IPS-NIHi11 (cell line): ENCODE data around the gene CBX2.
"Not testable (repeated sequence)": the region's sequence is repeated elsewhere in the genome, so short reads cannot be mapped to it uniquely, and the experiment has no call there.

Experiments
- DNase-seq: peaks from one replicate; pipeline ENCODE4 v3.0.0; 2012; ENCODE audit warnings: mixed read lengths, low spot score

The CBX2 gene

DNA sequence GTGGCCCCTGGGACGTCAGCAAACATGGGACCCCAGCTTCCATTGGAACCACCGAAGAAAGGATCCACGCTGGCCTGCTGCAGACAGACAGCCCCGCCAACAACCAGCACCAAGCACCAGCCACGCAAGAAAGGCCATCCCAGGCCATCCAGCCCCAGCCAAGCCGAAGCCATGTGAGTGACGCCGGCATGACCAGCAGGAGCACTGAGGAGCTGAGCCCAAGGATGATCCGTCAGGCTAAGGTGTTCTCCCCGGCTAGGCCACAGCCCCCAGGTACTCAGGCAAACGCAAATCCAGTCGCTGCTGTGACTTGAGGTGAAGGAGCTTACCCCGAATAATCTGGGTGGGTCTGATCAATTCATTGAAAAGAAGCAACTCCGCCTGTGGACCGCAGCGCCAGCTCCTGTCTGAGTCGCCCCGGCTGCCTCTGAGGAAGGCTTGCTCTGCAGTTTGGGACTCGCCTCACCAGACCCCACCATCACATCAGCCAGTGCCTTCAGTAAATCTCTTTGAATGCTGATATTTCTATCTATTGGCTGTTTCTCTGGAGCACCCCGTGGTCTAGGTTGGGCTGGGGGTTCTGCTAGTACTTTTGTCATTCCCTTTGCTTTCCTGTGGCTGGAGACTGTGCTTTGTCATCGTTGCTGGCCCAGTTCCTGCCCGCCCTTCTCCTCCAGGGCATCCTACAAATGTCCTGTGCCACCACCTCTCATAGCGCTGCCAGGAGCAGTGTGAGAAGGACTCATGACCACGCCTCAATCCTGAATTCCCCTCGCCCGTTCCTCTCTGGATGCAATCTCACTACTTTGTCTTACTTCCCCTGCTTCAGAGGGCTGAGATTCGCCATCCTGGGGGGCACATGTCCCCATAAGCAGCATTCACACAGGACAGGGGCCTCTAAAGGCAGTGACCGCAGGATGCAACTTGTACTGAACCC lies 8.1 kb upstream of the CBX2 start:
- no peak for DNase-seq

DNA sequence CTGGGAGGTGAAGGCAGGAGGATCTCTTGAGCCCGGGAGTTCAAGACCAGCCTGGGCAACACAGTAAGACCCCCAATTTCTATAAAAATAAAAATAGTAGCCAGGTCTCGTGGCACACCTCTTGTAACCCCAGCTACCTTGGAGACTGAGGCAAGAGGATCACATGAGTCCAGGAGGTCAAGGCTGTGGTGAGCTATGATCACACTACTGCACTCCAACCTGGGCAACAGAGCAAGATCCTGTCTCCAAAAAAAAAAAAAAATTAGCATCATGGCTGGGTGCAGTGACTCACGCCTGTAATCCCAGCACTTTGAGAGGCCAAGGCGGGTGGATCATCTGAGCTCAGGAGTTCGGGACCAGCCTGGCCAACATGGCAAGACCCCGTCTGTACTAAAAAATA lies 6.7 kb upstream of the CBX2 start:
- DNase-seq, result no peak

DNA sequence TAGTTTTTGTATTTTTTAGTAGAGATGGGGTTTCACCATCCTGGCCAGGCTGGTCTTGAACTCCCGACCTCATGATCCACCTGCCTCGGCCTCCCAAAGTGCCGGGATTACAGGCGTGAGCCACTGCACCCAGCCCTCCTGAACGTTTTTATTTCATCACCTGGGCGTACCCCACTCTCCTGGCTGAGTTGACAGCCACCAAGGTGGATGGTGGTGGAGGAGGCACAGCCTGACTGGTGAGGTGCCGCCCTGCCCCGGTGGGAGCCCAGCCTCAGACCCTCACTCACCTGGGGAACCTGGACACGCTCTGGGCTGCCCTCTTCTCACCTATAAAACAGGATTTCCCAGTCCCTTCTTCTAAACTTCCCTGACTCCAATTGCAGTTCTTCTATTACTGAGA lies 5.2 kb upstream of the CBX2 start:
- DNase-seq, result not testable (repeated sequence)

DNA sequence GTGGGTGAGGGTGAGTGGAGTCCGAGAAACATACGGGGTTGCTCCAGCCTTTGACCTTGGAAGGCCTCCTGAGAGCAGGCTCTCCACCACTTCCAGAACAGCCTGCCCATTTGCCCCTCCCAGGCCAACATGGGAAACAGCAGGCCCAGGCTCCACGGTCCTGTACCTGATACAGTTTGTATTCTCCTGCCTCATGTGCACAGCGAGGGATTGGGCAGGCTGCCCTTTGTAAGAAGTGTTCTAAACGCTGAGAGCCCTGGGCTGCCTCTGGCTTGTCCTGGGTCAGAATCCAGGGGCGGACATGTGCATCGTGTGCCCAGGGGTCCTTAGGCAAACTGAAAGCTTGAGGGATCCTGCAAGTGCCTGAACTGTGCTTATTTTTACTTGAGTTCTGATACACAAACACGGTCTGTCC lies 3.4 kb upstream of the CBX2 start:
- DNase-seq, result no peak

GRCh38 chr17:79775632-79776031 lies 2.3 kb upstream of the CBX2 start:
- no peak for DNase-seq

DNA sequence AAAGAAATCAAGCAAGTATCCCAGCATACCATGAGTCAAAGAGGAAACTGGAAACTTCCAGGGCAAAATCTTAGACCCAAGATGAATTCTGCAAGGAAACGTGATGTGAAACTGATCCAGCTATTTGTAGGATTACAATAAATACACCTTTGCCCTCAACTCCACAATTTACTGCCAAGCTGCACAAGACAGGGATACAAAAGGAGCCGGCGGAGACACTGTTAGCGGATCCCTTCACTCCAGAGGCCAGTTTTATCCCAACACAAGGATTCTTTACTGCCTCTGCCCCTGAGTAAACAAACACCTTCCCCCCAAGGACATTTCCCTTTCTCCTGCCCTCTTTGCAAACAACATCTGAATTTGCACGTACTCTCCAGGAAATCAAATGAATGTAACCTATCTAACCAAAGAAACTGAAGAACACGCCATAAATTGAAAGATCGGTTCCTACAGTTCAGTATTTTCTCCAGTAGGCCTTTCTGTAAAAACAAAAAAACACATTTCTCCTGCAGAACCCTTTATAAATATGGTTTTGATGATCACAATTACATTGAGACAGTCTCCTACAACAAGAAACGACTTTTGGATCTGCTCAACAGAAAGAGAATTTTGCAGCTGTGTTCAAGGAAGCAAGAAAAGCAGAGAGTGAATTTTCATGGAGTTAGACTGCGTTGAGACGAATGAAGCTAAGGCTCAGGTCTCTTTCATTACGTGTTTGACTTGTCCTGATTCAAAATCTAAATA lies 1.4 kb upstream of the CBX2 start:
- no peak for DNase-seq

DNA sequence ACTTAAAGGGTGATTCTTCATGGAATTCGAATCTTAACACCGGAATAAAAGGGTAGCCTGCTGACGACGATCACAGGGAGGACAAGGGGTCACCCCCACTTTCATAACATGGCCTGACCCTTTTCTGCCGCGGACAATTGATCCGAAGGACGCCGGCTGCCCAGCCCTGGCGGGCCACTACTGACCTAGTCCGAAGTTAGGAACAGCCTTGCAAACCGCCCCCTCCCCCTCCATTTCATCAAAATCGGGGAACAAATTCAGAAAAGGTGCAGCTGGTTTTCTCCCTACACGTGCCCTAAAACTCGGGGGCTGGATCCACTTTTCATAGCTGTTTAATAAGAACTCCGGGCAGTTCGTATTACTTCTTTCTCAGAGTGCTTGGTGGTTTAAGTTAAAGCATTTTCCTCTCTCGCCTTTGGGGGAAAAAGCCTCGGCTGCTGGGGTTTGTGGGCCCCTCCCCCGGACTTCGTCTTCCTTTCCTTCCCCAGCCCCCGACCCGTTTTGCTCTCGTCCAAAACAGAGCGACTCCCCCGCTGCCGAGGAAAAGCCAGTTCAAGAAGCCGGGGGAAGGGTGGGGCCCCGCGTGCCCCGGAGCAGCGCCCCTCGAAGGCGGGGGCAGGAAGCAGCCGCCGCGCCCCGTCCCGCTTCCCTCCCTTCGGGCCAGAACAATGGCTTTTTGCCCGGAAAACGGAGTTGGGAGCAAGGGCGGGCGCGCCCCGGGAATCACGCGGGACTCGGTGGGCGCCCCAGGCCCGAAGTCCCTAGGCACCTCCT lies 641 bp upstream of the CBX2 start:
- peak; percentile 83 for DNase-seq

- DNase-seq, result peak; percentile 74
Measured at GRCh38 chr17:79778504-79779083, 646 bp downstream of the CBX2 start.

- no peak for DNase-seq
Measured at GRCh38 chr17:79779084-79779529, 1.2 kb downstream of the CBX2 start.

GRCh38 chr17:79779661-79780365 lies 1.9 kb downstream of the CBX2 start:
- no peak for DNase-seq

- DNase-seq, result no peak
Measured at GRCh38 chr17:79781012-79781650, 3.2 kb downstream of the CBX2 start.

GRCh38 chr17:79781736-79782575 lies 4.0 kb downstream of the CBX2 start:
- no peak for DNase-seq

- no peak for DNase-seq
Measured at GRCh38 chr17:79783891-79784290, 5.9 kb downstream of the CBX2 start.

DNA sequence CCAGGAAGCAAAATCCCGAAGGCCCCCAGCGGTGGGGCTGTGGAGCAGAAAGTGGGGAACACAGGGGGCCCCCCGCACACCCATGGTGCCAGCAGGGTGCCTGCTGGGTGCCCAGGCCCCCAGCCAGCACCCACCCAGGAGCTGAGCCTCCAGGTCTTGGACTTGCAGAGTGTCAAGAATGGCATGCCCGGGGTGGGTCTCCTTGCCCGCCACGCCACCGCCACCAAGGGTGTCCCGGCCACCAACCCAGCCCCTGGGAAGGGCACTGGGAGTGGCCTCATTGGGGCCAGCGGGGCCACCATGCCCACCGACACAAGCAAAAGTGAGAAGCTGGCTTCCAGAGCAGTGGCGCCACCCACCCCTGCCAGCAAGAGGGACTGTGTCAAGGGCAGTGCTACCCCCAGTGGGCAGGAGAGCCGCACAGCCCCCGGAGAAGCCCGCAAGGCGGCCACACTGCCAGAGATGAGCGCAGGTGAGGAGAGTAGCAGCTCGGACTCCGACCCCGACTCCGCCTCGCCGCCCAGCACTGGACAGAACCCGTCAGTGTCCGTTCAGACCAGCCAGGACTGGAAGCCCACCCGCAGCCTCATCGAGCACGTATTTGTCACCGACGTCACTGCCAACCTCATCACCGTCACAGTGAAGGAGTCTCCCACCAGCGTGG lies 6.5 kb downstream of the CBX2 start:
- DNase-seq, result no peak

- no peak for DNase-seq
Measured at GRCh38 chr17:79785017-79785899, 7.3 kb downstream of the CBX2 start.

DNA sequence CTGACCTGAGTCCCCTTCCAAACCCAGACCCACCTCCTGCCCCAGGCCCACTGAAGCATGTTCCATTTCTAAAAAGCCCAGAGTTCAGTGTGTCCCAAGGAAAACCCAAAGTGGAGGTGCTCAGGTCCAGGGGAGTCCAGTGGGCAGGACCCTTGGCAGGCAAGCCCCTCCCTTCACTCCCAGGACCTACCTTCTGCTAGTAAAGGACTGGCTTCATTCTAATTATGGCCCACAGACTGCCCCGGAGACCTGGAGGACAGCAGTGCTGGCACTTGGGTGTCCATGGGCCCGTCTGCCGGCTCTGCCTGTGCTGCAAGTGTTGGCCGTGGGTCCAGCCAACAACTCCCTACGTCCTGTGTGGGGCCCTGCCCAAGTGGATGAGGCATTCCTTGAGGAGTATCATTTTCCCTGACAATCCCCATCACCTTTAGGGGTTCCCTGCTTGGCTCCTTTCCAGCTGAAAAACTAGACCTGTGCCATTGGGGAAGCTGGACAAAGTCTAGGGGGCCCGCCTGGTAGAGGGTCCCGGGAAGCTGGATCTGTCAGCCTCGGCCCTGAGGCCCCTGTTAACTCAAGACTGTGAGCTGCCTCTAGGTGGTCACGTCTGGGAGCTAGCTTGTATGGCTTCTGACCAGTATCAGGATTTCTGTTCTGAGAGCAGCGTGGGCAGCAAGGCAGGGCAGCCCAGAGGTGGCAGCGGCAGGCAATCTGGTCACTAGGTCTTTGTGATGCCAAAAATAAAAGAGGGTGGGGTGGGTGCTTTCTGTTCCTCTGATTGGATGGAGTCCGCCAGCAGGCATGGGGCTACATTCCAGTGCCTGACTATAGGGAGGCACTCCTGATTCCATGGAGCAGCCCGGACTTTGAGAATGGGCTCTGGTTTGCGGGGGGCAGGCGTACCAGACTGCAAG lies 8.2 kb downstream of the CBX2 start:
- DNase-seq, result no peak

- no peak for DNase-seq
Measured at GRCh38 chr17:79786930-79787643, 9.1 kb downstream of the CBX2 start.
